ENCODE results near the gene CECR2. TPM values are rescaled to one million over a fixed set of nuclear protein-coding genes. Genes with fewer than 3 reads are reported as not detected.
"Not testable (repeated sequence)": the region's sequence is repeated elsewhere in the genome, so short reads cannot be mapped to it uniquely, and the experiment has no call there.

CECR2 gene
- total RNA-seq, 1 experiment from 2014 or later = 0.11 TPM

GRCh38 chr22:17402293-17402692, 33.0 kb downstream of the CECR2 start:
- DNase-seq (ENCODE audit: low read depth) = no peak

- DNase-seq (ENCODE audit: low read depth) = no peak
Measured at GRCh38 chr22:17403906-17404305, 34.6 kb downstream of the CECR2 start.

GRCh38 chr22:17407643-17408042, 38.4 kb downstream of the CECR2 start:
- DNase-seq (ENCODE audit: low read depth) = no peak

- DNase-seq (ENCODE audit: low read depth) = no peak
Measured at GRCh38 chr22:17410576-17410975, 41.3 kb downstream of the CECR2 start.

GRCh38 chr22:17411213-17411612, 42.0 kb downstream of the CECR2 start:
- no peak for DNase-seq (ENCODE audit: low read depth)

GRCh38 chr22:17412232-17412631, 43.0 kb downstream of the CECR2 start:
- no peak for DNase-seq (ENCODE audit: low read depth)

GRCh38 chr22:17418890-17419324, 49.6 kb downstream of the CECR2 start:
- DNase-seq (ENCODE audit: low read depth) = no peak

GRCh38 chr22:17419348-17419747, 50.1 kb downstream of the CECR2 start:
- DNase-seq (ENCODE audit: low read depth) = no peak

- peak; percentile 0 for DNase-seq (ENCODE audit: low read depth)
Measured at GRCh38 chr22:17422736-17423343, 53.6 kb downstream of the CECR2 start.

GRCh38 chr22:17423616-17424015, 54.4 kb downstream of the CECR2 start:
- no peak for DNase-seq (ENCODE audit: low read depth)

- DNase-seq (ENCODE audit: low read depth) = not testable (repeated sequence)
Measured at GRCh38 chr22:17427528-17427927, 58.3 kb downstream of the CECR2 start.

GRCh38 chr22:17429516-17429915, 60.3 kb downstream of the CECR2 start:
- no peak for DNase-seq (ENCODE audit: low read depth)

GRCh38 chr22:17430412-17430811, 61.2 kb downstream of the CECR2 start:
- DNase-seq (ENCODE audit: low read depth) = peak; percentile 4

GRCh38 chr22:17431179-17431578, 61.9 kb downstream of the CECR2 start:
- DNase-seq (ENCODE audit: low read depth) = no peak

GRCh38 chr22:17434856-17435255, 65.6 kb downstream of the CECR2 start:
- DNase-seq (ENCODE audit: low read depth) = no peak

- DNase-seq (ENCODE audit: low read depth) = no peak
Measured at GRCh38 chr22:17435375-17435774, 66.1 kb downstream of the CECR2 start.

- no peak for DNase-seq (ENCODE audit: low read depth)
Measured at GRCh38 chr22:17436382-17436980, 67.2 kb downstream of the CECR2 start.

- no peak for DNase-seq (ENCODE audit: low read depth)
Measured at GRCh38 chr22:17436981-17437412, 67.7 kb downstream of the CECR2 start.

- DNase-seq (ENCODE audit: low read depth) = no peak
Measured at GRCh38 chr22:17438026-17438425, 68.8 kb downstream of the CECR2 start.

GRCh38 chr22:17441326-17441725, 72.1 kb downstream of the CECR2 start:
- DNase-seq (ENCODE audit: low read depth) = no peak

- DNase-seq (ENCODE audit: low read depth) = no peak
Measured at GRCh38 chr22:17443405-17444203, 74.3 kb downstream of the CECR2 start.

GRCh38 chr22:17444204-17444504, 74.9 kb downstream of the CECR2 start:
- no peak for DNase-seq (ENCODE audit: low read depth)

- DNase-seq (ENCODE audit: low read depth) = no peak
Measured at GRCh38 chr22:17446698-17447097, 77.4 kb downstream of the CECR2 start.
